NCI-H187 (cell line): ENCODE measurements around the gene PRDX3.

Experiments used
- DNase-seq, 2 experiments: peaks; one replicate each; lab custom pipeline; 2025; lab: John Stamatoyannopoulos, UW

Gene PRDX3

DNA sequence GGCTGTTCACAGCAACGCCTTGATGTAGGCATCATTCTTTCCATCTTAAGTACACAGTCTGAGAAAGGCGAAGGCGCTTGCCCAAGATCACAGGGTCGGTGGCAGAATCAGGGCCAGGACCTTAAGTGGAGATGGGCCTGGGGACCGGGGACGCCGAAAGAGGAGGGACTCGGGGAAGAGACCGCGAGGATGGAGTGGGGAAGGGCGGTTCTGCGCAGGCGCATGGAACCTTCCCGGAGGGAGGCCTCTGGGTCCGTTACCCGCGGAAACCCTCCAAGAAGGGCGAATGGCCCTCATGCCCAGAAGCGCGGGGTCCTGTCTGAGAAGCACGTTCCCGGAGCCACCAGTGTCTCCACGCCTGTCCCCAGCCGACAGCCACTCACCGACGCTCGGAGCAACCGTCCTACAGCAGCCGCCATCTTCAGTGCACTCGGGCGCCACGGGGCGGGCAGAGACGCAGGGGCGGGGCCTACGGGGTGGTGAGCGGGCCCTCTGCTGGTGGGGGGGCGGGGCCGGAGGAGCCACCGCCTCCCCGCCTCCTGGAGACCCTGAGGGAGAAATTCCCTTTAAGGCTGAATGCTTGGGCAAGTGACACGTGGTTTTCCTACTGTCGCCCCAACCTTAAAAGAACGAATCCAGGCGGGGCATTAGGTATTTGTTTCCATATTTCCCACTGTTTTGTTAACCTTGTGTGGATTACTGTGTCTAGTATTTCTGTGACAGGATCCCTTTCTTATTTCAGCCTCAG, at the start of gene PRDX3:
Gene PRDX3 (minus strand): TSS at position 441 of the 748 bp plus-strand sequence. CDS start 22 bp downstream, at position 419.
- DNase-seq = peak; percentile 83 to 85

DNA sequence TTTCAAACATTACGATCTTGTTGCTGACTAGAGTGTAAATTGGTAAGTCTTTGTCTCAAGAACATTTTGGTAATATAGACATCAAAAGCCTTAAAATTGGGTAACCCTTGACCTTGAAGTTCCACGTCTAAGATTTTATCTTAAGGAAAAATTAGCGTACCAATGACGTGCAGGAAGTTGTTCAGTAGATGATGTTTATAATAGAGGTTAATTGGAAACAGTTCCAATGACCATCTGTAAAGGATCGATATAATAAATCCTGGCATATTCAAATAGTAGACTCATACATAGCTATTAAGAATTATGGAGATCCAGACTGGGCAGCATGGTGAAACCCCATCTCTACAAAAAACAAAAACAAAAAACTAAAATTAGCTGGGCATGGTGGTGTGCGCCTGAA, 49.2 kb upstream of the PRDX3 start:
- DNase-seq = no peak

DNA sequence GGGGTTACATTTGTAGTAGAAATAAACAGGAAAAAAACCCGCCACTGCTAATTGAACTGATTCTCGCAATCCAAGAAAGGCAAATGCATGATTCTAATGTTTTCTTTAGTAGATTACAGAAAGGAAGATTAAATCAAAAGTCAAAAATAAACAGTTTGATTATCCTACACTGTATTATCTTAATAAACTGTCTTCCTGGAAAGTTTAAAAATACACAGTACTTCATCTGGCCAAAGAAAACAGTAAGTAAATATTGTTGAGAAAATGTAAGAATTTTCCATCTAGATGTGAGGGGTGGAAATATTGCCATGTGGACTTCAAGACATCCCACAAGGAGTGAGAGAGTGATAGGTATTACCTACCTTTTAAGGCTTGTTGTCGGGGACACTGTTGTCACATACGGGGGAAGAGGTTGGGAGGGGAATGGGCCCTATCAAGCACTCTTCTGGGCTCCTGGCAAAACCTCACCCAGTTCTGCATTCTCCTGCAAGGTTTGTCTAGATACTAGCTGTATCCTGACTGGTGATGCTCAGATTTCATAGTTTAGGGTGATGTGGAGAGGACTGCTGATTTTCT, 46.6 kb upstream of the PRDX3 start:
- DNase-seq = no peak

DNA sequence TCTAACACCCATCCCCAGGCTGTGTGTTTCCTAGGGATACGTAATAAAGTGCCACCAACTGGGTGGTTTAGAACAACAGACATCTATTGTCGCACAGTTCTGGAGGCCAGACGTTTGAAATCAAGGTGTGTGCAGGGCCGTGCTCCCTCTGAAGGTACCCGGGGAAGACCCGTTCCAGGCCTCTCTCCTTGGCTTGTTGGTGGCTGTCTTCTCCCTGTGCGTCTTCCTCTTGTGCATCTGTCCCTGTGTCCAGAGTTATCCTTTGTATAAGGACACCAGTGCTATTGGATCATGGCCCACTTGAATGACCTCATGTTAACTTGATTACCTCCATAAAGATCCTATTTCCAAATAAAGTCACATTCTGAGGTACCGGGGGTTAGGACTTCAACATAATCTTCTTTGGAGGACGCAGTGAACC, 44.4 kb upstream of the PRDX3 start:
- no peak for DNase-seq

DNA sequence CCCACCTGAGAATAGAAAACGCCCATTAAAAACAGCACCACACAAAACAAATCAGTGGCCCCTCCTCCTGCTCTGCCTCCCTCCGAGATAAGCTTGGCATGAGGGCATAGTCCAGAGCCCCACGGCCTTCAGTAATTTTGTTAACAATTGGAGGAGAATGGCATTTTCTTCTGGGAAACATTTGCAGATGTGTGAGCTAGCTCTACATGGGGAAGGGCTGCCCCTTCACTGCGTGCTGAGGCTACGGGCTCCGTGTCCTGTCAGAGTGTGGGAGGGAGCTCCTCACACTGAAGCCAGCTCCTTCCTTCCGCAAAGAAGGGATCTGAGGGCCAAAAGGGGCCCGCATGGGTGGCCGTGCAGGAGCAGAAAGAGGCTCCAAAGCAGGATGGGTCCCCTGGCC, 43.9 kb upstream of the PRDX3 start:
- no peak for DNase-seq

DNA sequence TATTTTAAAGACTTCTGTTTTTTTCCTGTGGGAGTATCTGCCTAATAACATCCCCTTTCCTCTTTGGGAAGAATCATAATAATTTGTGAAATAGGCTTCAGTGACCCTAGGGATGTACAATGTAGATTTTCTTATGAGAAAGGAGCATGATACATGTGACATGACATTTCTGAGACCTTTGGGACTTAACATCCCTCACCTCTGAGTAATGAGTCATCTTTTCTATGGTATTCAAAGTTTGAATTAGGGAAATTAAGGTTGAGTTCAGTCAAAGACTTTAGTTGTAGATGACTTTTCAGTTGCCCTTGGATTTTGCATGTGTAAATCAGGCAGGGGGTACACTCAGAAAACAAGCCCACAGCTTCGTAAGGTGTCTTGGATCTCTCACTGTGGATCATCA, 43.1 kb upstream of the PRDX3 start:
- no peak for DNase-seq

DNA sequence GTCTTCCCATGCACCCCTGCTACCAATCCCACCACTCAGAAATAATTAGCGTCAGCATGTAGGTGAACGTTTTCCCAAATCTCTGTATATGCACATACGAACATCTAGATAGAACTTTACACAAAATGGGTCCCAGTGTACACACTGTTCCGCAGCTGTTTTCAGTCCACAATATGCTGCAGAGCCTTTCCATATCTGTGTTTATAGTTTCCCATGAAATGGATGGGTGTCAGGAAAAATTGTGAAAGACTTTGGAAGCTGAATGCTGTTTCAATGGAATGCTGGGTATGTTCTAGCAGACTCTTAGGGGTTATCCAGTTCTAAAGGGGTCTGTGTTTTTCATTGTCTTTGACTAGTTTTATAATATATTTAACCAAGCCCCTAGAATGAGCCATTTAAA, 42.6 kb upstream of the PRDX3 start:
- no peak for DNase-seq

DNA sequence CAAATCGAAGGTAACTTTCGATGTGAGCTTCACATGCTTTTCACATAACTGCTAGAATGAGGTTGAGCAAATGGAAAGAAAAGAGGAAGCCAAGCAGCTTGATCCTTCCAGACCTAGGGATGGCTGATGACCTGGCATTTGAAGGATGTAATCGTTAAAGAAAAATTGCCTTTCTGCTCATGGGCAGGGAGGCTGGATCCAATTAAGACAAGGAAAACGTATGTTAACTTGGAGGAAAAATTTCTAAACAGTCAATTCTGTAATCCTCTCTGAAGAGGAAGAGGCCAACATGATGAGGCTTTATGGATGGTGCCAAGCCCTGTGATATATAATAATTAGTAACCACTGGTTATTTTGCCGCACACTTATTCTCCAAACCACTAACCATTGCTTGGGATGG, 41.3 kb upstream of the PRDX3 start:
- no peak for DNase-seq

DNA sequence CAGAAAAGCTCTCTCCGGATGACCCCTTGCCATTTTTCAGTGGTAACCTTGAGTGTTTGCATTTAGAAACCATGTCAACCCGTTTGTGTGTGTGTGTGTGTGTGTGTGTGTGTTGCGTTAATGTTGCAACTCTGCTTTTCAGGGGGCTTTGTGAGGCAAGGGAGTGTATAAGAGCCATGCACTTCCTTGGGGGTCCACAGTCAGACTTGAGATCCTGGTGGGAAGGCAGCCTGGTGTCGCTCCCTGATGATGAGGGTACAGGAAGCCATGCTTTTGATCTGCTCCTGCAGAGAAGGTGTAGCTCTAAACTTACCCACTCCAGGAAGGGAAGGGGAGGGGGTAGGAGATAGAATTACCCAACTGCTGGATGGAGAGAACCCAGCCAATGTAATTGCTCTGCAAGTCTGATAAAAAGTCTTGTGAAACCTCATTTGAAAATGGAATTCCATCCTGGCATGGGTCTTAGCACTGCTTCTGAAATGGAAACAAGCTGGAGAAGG, 39.4 kb upstream of the PRDX3 start:
- no peak for DNase-seq

DNA sequence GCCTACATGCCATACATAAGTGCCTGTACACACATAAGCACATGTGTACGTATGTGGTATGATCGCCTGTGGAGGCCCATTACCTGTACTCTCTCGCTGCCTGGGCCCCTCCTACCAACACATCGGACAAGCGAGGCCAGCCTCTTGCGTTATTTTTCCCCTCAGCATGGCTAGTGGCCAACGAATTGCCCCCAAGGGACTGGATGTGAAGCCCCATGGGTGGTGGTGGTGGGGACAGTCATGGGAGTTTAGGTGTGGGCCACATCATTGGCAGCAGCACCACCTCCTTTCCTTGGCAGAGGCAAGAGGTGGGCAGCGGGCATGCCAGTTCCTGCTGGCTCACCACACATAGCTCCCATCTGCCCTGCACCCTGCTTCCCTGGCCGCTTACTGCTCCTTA, 38.8 kb upstream of the PRDX3 start:
- no peak for DNase-seq

DNA sequence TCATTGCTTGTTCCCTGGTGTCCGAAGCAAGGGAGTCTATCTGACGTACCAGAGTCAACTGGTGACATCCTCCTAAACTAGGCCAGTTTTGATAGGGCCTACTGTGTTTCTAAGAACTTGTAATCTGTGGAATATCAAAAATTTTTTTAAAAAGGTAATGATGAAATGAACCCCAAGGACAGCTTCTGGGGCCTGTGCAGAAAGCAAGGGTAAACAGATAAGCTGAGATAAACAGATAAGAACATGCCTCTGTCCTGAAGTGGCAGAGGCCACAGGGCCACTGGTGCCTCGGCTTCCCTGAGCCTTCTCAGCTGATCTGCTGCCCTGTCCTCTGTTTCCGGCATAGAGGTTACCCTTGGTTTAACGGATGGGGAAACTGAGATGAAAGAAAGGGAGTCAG, 37.5 kb upstream of the PRDX3 start:
- DNase-seq = no peak

DNA sequence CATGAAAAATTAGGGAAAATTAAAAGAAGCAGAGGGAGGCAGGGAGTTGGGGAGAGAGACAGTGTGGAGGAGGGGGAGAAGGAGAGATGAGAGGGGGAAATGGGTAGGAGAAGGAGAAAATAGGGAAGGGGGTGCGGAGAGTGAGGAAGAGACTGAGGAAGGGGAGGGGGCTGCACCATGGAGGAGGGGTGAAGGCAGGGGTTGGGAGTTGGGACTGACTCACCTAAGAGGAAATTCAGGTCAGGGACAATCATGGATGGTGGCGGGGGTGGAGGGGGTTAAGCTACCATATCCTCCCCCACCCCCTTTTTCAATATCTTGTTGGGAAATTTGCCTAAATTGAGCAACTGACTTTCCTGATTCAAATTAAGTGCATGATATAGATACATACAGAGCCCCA, 36.8 kb upstream of the PRDX3 start:
- DNase-seq = no peak

DNA sequence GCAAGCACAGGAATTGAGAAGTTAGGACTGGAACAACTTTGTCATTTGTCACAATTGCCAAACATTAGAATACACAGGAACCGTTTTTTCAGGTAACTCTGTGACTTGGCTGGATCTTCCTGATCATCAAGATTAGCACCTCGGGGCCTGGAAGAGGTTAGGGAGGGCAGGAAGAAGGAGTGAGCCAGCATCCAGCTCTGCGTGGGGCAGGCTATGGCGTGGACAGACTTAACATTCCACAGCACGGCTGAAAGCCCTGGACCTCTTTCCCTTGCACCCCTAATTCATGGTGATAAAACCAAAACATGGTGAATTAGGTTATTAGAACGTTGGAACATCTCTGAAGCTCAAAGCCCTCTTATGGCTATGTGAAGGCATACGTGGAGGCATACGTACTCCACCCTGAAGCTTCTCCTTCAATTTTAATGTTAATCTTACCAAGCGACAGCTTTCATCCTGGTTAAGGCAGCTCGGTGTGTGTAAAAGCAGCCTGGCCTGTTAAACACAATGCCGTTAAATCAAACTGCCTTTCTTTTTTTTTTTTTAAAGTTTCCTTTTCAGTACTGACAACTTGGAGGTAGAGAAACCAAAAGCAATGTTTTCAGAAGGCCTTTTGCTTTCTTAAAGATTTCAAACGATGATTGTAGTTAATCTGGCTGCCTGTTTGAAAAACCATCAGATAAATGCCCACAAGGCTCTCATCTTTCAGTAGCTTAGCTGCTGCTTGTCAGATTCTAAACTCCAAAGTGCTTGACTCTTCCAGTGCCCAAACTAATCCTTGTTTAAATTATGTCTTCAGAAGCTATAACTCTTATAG, 33.2 kb upstream of the PRDX3 start:
- no peak for DNase-seq

DNA sequence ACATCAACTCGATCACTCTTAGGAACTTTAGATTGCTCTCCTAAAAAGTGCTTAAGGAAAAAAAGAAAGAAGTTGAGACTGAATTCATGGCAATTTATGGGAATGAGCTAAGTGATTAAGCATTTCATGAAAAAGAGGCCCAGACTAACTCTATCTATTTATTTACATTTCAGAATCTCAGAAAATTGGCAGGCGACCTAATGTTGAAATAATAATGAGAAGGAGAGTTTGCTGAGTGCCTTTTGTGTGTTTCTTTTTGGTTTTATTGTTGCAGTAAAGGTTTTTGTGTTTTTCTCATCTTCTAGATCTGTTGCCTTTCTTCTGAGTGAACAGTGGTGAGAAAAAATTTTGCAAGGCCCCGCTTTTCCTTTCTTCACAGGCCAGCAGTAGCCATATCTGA, 32.6 kb upstream of the PRDX3 start:
- no peak for DNase-seq

DNA sequence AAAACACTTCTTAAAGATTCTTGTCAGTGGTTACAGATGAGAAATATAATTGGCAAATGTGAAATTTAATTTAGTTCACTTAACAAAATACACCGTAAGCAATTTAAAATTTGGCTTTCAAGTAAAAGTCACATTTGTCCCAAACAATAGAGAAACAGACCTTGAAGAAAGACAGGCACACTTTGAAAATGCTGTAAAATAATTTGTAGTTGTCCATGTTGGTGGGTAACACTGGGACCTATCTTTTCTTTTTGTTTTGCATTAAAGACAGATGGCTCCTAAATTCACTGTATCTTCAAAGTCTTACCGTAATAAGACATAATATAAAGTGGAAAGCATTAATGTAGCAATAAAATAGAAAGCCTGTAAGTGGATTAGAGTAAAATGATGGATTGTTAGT, 32.0 kb upstream of the PRDX3 start:
- DNase-seq = no peak

DNA sequence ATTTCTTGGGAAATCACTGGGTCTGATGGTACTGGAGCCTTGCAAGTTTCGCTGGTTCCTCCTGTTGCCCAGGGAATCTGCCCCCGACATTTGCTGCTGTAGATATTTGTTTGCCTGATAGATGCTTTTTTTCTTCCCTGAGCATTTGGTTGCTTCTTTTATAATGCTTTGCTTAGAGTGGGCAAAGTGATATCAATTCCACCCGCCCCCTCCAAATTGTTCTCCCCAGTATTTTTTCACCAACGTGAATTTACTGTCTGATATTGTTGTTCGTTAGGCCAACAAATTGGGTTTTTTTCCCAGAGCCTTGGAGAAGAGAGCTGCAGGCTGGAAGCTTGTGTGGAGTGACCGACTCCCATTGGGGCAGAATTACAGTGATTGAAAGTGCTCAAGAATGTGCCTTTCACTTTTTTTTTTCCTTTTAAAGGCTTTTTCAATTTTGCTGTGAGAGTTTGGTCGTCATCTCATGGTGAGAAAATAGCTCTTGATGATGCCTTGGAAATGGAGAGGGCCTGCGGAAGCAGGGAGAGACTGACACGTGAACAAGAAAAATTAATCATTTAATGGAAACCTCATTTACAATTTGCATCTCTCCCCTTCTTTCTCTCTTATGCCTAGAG, 31.2 kb upstream of the PRDX3 start:
- no peak for DNase-seq

DNA sequence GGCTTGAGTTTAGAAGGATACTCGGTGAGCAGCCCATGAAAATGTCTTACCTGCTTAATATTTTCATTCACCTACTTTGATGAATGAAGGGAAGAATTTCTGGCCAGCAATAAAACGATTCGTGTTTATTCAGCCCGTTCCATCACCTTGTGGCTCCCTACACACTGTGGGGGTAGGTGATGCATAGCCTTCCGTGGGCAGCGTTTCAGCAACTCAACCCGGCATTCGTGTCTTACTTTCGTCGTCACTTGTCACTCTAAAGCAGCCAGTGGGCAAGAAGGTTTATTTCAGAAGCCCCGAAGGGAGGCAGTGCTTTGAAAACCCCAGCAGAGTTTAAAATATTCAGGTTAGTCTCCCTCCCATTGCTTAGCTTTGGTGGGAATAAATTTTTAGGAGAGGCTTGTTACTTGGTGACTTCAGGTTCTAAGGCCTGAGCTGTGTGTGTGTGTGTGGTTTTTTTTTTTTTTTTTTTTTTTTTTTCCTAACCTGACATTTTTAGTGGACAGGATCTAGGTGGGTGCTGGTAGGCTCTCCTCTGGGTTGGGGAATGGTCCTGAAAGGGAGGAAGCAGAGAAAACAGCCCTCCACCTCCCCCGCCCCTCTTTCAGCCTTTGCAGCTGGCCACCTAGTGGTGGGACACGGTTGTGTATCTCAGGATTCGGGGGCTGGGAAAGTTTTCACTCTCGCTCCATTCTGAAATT, 30.6 kb upstream of the PRDX3 start:
- no peak for DNase-seq

DNA sequence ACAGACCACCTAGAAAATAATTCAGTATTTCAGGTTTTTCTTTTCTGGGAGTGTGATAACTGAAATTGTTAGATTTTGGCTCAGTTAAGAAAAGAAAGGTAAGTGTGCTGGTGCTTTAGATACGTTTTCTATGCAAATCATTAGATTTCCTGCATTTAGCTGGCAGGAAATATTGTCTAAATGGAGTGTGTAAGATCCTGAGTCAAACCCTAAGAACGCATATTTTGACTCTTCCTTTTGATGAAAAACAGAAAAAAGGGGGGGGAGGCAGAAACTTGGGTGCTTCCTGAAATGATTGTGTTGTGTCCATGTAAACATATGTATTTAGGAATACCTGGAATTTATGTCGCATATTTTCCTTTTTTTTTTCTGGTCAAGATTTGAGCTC, 29.9 kb upstream of the PRDX3 start:
- DNase-seq = no peak

DNA sequence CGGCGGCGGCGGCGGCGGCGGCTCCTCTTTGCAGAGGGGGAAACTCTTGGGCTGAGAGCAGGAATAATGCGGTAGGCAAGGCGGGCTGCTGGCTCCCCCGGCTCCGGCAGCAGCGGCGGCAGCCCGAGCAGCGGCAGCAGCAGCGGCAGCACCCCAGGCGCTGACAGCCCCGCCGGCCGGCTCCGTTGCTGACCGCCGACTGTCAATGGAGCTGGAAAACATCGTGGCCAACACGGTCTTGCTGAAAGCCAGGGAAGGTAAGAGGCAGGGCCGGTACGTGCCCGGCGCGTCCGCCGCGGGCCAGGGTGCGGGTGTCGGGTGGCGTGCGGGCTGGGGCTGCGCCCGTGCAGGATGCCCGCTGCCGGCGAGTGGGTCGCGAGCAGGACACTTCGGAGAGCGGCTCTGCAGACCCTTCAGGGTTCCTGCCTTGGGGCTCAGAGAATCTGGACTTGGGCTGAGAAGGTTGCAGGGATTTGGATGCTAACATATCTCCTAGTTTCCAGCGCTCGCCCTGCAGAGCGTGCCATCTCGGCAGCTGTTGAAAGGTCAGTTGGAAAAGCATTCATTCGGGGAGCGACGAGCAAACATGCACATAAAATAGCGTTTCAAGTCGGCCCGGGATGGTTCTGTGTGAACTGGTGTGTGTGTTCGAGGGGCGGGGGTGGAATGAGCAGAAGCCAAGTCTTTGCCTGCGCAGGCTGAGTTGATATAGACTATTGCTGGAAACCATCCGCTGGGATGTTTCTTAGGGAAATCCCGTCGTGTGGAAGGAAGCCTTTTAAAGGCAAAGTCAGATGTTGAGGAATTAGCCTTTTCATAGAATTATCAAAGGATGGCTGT, 29.3 kb upstream of the PRDX3 start:
- peak in 1 of 2 experiments; percentile 44 for DNase-seq

DNA sequence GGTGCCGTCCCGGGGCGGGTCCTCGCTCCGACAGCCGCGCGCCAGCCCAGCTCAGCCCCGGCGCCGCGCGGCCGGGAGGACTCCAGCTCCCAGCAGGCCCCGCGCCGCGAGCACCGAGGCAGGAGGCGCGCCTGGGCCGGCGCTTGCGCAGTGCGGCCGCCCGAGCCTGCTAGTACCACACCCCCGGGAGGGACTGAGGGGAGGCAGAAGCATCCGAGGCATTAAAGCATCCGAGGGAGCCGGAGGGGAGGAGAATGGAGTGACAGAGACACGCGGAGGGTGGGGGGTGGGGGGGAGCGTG, 28.7 kb upstream of the PRDX3 start, which contains the start of gene GRK5:
Gene GRK5 (plus strand): TSS at position 206 of the 301 bp plus-strand sequence. CDS start 347 bp downstream, outside the sequence.
- peak; percentile 44 to 84 for DNase-seq
